Measurements from ENCODE around the gene TSACC.

DNA sequence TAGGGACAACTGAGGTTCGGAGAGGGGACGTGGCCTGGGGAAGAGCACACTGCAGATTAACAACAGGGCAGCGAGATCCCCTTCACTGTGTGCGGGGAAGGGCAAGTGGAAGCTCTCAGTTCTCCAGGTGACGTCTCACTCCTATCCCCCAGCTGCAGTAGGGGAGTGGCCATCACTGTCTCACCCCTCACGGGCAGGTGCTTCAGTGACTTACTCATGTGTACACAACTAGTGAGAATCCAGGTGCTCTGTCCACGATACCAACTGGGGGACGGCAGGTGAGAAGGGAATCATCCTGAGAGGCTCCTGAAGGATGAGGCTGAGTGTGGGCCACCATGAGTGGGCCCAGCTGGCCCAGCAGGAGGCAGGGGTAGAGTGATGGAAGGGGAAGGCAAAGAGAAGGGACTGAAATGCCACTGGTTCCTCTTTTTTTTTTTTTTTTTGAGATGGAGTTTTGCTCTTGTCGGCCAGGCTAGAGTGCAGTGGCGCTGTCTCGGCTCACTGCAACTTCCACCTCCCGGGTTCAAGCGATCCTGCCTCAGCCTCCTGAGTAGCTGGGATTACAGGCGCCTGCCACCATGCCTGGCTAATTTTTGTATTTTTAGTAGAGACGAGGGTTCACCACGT is 56.6 kb downstream of the TSACC start:
- TF ChIP-seq, protein P1, sequence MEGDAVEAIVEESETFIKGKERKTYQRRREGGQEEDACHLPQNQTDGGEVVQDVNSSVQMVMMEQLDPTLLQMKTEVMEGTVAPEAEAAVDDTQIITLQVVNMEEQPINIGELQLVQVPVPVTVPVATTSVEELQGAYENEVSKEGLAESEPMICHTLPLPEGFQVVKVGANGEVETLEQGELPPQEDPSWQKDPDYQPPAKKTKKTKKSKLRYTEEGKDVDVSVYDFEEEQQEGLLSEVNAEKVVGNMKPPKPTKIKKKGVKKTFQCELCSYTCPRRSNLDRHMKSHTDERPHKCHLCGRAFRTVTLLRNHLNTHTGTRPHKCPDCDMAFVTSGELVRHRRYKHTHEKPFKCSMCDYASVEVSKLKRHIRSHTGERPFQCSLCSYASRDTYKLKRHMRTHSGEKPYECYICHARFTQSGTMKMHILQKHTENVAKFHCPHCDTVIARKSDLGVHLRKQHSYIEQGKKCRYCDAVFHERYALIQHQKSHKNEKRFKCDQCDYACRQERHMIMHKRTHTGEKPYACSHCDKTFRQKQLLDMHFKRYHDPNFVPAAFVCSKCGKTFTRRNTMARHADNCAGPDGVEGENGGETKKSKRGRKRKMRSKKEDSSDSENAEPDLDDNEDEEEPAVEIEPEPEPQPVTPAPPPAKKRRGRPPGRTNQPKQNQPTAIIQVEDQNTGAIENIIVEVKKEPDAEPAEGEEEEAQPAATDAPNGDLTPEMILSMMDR (IDR thresholded peaks at IDR 0.05), result no peak
- no peak for TF ChIP-seq POLR2A (IDR thresholded peaks at IDR 0.05)

Data from lower leg skin (tissue), 3 donors.